ENCODE results near the gene CENPF. TPM values are rescaled to one million over a fixed set of nuclear protein-coding genes. Genes with fewer than 3 reads are reported as not detected.

Gene CENPF
- total RNA-seq, 2 experiments from 2014 or later: 110 to 173 TPM

DNA sequence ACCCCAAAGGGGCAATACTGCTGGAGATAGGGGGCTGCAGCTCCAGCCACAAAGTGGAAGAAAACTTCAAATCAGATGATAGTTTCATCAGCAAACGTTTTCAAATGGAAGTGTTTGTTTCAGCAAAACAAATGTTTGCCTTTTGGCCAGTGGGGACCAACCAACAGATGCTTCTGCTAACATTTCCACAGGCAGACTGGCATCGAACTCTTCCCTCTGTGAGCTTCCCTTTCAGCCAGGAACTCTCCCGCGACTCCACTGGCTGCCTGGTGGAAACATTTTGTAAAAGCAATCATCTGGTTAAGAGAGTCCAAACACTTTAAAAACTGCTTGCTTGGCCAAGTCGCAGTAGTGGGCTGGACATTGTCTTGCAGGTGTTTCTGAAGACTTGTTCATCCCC is 30.7 kb downstream of the CENPF start:
- H4K20me1 ChIP-seq (ENCODE audit: insufficient read depth, low read length): peaks cover 4% of the 10 kb centered on the region
- intact Hi-C loops (cut with micrococcal nuclease; ENCODE audit: unreplicated experiment): no loop called here
- no peak overlapping the region for H3K27ac ChIP-seq (ENCODE audit: low read depth, low read length, poor library complexity, severe bottlenecking)
- ChIA-PET POLR2A (no interaction called here), CTCF (ENCODE audit: unreplicated experiment) (no interaction called here)
- no peaks in the 10 kb centered on the region for H3K9me3 ChIP-seq (ENCODE audit: low read length)
- TF ChIP-seq, protein P1, sequence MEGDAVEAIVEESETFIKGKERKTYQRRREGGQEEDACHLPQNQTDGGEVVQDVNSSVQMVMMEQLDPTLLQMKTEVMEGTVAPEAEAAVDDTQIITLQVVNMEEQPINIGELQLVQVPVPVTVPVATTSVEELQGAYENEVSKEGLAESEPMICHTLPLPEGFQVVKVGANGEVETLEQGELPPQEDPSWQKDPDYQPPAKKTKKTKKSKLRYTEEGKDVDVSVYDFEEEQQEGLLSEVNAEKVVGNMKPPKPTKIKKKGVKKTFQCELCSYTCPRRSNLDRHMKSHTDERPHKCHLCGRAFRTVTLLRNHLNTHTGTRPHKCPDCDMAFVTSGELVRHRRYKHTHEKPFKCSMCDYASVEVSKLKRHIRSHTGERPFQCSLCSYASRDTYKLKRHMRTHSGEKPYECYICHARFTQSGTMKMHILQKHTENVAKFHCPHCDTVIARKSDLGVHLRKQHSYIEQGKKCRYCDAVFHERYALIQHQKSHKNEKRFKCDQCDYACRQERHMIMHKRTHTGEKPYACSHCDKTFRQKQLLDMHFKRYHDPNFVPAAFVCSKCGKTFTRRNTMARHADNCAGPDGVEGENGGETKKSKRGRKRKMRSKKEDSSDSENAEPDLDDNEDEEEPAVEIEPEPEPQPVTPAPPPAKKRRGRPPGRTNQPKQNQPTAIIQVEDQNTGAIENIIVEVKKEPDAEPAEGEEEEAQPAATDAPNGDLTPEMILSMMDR (conservative IDR thresholded peaks at IDR 0.05; ENCODE audit: low read length): no peak
- TF ChIP-seq EZH2phosphoT487 (IDR thresholded peaks at IDR 0.05; ENCODE audit: borderline replicate concordance, low read depth, low read length): no peak
- H3K9me2 ChIP-seq (ENCODE audit: insufficient read depth, low read length): no peaks in the 10 kb centered on the region
- H3K36me3 ChIP-seq (ENCODE audit: insufficient read depth, low read length): peaks cover 100% of the 10 kb centered on the region
- H2AFZ ChIP-seq (ENCODE audit: low read length): no peak overlapping the region
- H3K4me1 ChIP-seq (ENCODE audit: insufficient read depth, low read length, poor library complexity, severe bottlenecking): no peaks in the 10 kb centered on the region
- no peak overlapping the region for H3K4me3 ChIP-seq (ENCODE audit: low read depth, low read length, poor library complexity, severe bottlenecking)
- H3K4me2 ChIP-seq (ENCODE audit: low read length): no peak overlapping the region
- TSS peak; percentile 4 for BruUV-seq (replicated peaks)
- no peak for DNase-seq (ENCODE audit: low spot score)
- no peaks in the 10 kb centered on the region for H3K79me2 ChIP-seq (ENCODE audit: insufficient read depth, low read depth, low read length)

DNA sequence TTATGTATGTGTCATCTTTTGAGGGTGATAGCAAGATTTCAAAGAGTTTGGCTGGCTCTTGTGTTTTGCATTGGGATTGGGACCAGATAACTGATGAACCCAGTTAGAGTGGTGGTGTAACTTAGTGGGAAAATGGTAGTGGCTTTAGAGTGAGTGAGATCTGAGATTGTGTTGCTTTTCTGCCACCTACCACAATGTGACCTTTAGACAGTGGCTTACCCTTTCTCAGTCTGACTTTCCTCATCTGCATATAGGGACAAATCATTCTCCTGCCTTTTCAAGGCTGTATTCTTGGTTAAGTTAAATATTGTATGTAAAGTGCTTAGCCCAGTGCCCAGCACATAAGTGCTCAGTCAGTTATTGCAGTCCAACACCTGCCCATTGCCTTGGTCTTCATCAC is 31.3 kb downstream of the CENPF start:
- Histone ChIP-seq H3K79me2 (ENCODE audit: insufficient read depth, low read depth, low read length) (no peaks in the 10 kb centered on the region), H3K9me3 (ENCODE audit: low read length) (no peaks in the 10 kb centered on the region), H3K4me2 (ENCODE audit: low read length) (no peak overlapping the region), H2AFZ (ENCODE audit: low read length) (no peak overlapping the region), H4K20me1 (ENCODE audit: insufficient read depth, low read length) (0 out of 2 replicates have a peak, but pooled peaks cover 3% of the 10 kb centered on the region), H3K4me1 (ENCODE audit: insufficient read depth, low read length, poor library complexity, severe bottlenecking) (no peaks in the 10 kb centered on the region), H3K9me2 (ENCODE audit: insufficient read depth, low read length) (no peaks in the 10 kb centered on the region), H3K36me3 (ENCODE audit: insufficient read depth, low read length) (peaks cover 100% of the 10 kb centered on the region), H3K27ac (ENCODE audit: low read depth, low read length, poor library complexity, severe bottlenecking) (no peak overlapping the region), H3K4me3 (ENCODE audit: low read depth, low read length, poor library complexity, severe bottlenecking) (no peak overlapping the region)
- ChIA-PET POLR2A (no interaction called here), CTCF (ENCODE audit: unreplicated experiment) (no interaction called here)
- no peak for DNase-seq (ENCODE audit: low spot score)
- no peak for TF ChIP-seq EZH2phosphoT487 (IDR thresholded peaks at IDR 0.05; ENCODE audit: borderline replicate concordance, low read depth, low read length)
- TF ChIP-seq, protein P1 (conservative IDR thresholded peaks at IDR 0.05; ENCODE audit: low read length): no peak
- BruUV-seq (replicated peaks): no TSS peak
- intact Hi-C loops (cut with micrococcal nuclease; ENCODE audit: unreplicated experiment): no loop called here

DNA sequence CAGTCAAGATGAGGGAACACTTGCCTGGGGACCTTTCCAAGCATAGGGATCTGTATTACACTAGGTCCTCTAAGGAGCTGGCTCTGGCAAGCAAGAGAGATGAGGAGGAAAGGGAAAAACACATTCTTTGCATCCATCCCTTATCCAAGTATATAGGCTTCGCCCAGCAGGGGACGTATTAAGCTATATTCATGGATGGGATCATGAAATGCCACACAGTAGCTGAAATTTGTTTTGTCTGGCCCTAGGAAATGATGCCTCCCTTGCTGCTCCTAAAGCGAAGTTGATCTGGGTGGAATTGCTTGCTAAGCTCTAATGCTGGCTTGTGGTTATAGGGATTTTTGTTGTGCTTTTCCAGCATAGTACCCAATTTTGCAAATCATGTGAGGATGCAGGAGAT is 32.1 kb downstream of the CENPF start:
- Histone ChIP-seq H3K79me2 (ENCODE audit: insufficient read depth, low read depth, low read length) (no peaks in the 10 kb centered on the region), H3K9me3 (ENCODE audit: low read length) (no peaks in the 10 kb centered on the region), H3K4me1 (ENCODE audit: insufficient read depth, low read length, poor library complexity, severe bottlenecking) (no peaks in the 10 kb centered on the region), H3K36me3 (ENCODE audit: insufficient read depth, low read length) (peaks cover 100% of the 10 kb centered on the region), H3K4me3 (ENCODE audit: low read depth, low read length, poor library complexity, severe bottlenecking) (no peak overlapping the region), H3K9me2 (ENCODE audit: insufficient read depth, low read length) (no peaks in the 10 kb centered on the region), H2AFZ (ENCODE audit: low read length) (no peak overlapping the region), H3K4me2 (ENCODE audit: low read length) (no peak overlapping the region), H3K27ac (ENCODE audit: low read depth, low read length, poor library complexity, severe bottlenecking) (no peak overlapping the region), H4K20me1 (ENCODE audit: insufficient read depth, low read length) (0 out of 2 replicates have a peak, but pooled peaks cover 3% of the 10 kb centered on the region)
- no TSS peak for BruUV-seq (replicated peaks)
- intact Hi-C loops (cut with micrococcal nuclease; ENCODE audit: unreplicated experiment): no loop called here
- DNase-seq (ENCODE audit: low spot score): no peak
- TF ChIP-seq, protein P1 (conservative IDR thresholded peaks at IDR 0.05; ENCODE audit: low read length): no peak
- no peak for TF ChIP-seq EZH2phosphoT487 (IDR thresholded peaks at IDR 0.05; ENCODE audit: borderline replicate concordance, low read depth, low read length)
- POLR2A ChIA-PET: interaction anchor here (1.1 to 2.1 kb wide), 3 partner anchors 11 to 44 kb away, joined by 5 to 11 read pairs (median 8); no protein-coding TSS in a partner anchor
- CTCF ChIA-PET (ENCODE audit: unreplicated experiment): no interaction called here

Data from OCI-LY7 (cell line).